GM18867 (cell line): ENCODE results near the gene CFAP300.

Experiments
- ATAC-seq: cut with Tn5 transposase; IDR thresholded peaks from one replicate; pipeline ENCODE4 v1.9.1; 2021; ENCODE audit warnings: mild to moderate bottlenecking, moderate library complexity; ENCODE audit not compliant: unreplicated experiment

The CFAP300 gene

DNA sequence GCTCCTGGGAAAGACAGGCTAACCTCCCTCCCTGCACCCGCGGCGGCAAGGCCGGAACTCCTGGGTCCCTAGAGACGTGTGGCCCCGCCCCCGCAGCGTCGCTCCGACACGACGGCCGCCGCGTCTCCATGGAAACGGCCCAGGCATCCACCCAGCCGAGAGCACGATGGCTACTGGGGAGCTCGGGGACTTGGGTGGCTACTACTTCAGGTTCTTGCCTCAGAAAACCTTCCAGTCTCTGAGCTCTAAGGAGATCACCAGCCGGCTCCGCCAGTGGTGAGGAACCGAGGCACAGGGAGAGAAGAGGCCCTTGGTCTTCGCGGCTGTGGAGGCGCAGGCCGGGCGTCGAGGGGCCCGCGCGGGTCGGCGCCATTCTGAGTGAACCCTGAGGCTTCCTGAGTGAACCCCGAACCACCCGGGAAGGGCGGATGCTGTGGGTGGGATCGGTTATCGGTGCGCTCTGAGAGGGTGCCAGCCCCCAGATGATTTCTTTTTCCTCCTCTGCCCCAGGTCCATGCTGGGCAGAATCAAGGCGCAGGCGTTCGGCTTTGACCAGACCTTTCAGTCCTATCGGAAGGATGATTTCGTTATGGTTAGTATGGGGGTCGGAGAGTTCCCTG is at the start of gene CFAP300:
CFAP300 (plus strand) TSS at position 133 of the 620 bp plus-strand sequence; CDS start at position 167, 34 bp downstream.
- no peak for ATAC-seq

GRCh38 chr11:102001657-102002338 is 45.4 kb upstream of the CFAP300 start:
- ATAC-seq: no peak

DNA sequence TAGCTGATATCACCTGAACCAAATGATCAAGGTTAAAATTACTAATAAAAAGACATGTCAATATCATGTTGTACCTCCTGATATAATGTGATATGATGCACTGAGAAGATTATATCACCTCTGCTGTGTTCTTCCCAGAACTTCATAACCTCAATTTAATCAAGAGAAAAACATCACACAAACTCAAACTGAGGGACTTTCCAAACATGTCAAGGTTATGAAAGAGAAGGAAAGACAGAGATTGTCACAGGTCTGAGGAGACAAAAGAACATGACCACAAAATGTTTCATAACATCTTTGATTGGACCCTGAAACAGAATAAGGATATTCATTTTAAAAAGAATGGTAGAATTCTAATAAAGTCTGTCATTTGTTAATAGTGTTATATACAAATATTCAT is 43.0 kb upstream of the CFAP300 start:
- ATAC-seq: no peak

- no peak for ATAC-seq
Measured at GRCh38 chr11:102005306-102005705, 41.9 kb upstream of the CFAP300 start.

DNA sequence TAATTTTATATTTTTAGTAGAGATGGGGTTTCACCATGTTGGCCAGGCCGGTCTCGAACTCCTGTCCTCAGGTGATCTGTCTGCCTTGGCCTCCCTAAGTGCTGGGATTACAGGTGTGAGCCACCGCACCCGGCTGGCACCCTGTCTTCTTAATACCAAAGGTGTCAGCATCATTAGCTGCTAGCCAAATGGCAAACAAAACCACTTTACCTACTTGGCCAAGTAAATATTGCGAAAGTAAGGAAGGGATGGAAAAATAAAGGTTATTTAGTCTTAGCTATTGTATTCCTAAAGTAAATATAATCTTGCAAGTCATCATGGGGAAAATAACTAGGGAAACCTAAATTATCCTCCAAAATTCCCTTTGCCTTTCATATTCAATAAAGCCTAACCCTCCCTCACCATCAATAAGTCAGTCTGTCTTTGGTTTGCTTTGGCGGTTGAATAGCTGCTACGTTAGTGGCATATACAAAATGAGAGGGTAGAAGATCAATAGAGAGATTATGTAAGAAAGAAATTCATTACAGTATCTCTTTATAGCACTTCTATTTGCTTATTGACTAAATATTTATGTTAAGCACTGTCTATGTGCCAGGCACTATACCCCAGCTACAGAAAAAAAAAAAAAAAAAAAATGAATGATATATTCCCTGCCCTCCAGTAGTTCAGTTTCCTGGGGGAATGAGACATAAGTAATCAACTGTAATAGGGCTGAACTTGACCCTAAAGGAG is 40.2 kb upstream of the CFAP300 start:
- no peak for ATAC-seq

DNA sequence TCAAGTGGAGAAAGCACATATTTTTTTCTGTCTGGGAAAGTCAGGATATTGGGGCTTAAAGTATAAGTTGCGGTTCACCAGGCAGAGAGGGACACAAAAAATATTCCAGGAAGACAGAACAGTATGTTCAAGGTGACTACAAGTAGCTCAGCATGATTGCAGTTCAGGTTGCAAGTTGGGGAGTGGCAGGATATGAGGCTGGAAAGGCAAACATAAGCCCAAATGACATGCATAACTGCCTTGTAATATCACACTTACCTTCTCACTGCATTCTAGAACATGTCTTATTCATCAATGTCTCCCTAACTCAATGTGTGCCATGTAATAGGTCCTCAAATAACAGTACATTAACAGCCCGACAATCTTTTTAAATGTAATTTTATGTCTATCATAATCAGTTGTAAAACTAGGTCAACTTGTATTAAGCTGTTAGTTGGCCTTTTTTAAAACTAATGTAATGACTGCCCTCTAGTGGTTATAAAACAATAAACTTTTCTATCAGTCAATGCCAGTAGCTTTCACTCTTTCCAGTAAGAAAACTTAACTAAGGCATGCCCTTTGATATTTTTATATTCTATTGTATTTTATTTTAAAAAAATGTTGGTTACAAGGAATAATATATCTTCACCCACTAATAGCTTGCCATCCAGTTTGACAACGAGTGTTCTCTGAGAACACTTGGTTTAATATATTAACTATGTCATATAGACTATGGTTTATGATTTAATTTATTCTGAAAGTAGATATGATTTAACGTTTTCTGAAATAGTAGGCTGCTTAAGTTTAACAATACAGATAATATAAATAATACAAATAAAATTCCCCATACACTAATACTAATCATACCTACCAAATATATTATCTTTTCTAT is 39.4 kb upstream of the CFAP300 start:
- ATAC-seq: peak; percentile 75

DNA sequence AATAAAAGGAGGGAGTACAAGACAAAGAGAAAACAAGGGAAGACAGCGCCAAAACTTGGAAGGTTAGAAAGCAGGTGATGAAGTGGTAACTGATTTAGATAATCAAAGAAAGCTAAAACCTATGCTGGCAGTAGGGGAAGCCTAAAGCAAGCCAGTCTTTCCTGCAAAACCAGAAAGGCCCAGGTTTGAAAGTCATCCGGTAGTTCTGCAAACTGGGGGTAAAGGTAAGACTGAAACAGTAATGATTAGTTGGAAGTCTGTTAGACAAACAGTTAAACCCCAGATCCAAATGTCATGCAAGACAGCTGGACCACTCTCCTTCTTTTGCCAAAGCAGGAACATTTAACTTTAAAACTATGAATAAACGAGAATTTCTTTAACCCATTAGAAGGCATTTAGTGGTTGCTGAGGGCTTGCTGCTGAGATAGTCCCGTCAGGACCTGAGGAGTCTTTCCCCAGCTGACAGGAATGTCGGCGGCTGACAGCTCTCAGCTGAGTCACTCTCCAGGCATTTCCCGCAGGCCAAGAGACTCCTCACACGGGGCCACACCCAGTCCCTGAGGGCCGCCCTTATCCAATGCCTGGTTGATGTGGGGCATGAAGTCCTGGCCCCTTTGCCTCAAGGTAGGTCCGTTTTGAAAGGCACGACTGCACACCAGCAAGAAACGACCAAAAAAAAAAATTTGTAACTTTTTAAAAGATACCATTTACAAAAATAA is 36.3 kb upstream of the CFAP300 start:
- ATAC-seq: no peak

DNA sequence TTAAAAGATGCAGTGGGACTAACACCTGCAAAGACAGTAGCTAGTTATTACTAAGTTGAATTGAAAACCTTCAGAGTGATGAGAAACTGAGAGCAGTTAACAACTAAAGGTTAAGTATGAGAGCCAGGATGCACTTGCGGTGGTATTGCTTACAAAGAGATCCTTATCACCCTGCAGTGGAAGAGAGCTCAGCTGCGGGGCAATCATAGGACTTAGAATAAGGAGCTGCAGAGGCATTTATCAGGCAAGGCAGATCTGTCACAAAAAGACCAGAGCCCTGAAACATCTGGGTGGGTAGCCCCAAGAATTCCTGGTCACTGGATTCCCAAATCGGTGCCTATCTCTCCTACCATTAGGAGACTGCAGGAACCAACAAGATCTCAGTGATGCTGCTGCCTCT is 34.3 kb upstream of the CFAP300 start:
- ATAC-seq: no peak

GRCh38 chr11:102014756-102015155 is 32.5 kb upstream of the CFAP300 start:
- ATAC-seq: no peak

- no peak for ATAC-seq
Measured at GRCh38 chr11:102017026-102017425, 30.2 kb upstream of the CFAP300 start.

GRCh38 chr11:102026217-102026616 is 21.0 kb upstream of the CFAP300 start:
- ATAC-seq: no peak

DNA sequence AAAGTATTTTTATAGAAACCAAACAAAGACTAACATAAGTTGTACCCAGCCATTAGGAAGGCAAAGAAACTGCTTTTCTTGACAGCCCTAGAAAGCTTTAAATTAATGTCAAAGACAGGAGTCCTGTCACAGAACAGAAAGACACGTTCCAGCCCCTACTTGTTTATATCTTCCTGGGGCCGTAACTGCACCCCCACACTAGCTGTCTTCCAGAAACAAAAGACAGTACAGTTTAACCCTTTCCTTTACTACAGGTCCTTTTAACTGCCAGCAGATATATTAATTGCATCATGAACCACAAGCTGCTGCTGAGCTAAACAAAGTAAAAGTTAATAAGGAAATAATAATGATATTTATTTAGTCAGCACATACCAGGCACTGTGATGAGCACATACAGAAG is 20.3 kb upstream of the CFAP300 start:
- ATAC-seq: no peak

DNA sequence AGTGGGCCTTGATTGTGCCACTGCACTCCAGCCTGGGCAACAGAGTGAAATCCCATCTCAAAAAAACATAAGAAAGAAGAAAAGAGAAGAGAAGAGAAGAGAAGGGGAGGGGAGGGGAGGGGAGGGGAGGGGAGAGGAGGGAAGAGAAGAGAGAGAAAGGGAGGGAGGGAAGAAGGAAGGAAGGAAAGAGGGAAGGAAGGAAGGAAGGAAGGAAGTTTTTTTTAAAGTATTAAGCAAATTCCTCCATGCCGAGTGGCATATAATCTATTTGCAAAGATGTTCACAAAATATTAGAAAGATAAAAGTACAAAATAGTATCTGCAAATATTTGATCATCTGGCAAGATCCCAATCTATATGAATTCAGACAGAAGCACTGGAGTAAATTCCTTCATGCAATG is 10.5 kb upstream of the CFAP300 start:
- ATAC-seq: no peak

DNA sequence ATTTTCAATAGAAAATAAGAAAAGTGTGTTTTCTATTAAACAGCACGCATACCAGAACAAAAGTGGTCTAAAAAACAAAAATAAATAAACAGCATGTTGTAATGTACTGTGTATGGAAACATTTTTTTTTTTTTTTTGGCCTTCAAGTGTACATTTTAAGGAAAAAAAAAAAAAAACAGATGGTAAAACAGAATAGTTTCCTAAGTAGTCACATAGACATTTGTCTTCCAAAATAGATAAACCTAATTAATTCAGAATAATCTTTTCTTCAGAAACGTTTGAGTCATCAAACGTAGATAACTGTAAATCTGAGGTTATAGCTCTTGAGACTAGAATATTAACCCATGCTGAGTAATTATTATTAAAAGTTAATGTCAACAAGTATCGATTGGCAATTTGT is 396 bp upstream of the CFAP300 start:
- ATAC-seq: no peak

DNA sequence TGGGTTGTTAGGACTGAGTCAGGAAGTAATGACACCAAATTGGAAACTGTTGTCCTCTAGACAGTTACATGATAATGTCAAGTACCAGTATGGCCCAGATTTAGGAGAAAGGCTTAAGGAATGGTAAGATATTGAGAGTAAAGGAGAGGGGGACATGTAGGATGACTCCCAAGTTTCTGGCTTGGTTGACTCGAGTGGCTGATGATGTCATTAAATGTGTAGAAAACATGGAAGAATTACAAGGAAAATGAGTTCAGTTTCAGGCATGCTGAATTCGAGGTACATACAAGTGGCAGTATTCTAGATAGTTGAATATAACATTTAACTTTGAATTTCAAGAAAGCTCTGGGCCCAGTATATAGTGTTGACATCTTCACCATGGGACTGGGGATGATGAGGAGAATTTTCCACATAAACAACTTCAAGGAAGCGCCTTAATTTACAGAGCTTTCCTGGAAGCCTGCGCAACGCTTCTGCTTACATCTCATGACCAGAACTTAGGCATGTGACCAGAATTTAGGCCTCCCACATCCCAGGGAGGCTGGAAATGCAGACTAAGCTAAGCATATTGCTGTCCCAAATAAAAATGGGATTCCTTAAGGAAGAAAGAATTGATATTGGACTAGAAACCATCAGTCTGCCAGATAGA is 3.8 kb downstream of the CFAP300 start:
- no peak for ATAC-seq

- ATAC-seq: no peak
Measured at GRCh38 chr11:102061276-102061675, 14.0 kb downstream of the CFAP300 start.

DNA sequence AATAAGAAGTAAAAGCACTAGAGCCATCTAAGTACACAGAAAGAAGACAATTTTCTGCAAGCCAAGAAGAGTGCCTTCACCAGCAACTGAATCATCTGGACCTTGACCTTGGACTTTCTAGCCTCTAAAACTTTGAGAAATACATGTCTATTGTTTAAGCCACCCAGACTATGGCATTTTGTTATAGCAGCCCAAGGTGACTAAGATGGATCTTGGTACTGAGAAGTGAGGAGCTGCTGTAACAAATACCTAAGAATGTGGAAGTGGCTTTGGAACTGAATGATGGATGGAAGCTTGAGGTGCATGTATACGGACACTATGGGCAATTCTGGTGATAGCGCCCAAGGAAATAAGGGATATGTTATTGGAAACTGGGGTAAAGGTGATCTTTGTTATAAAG is 14.9 kb downstream of the CFAP300 start:
- no peak for ATAC-seq

GRCh38 chr11:102064316-102064715 is 17.1 kb downstream of the CFAP300 start:
- ATAC-seq: no peak

DNA sequence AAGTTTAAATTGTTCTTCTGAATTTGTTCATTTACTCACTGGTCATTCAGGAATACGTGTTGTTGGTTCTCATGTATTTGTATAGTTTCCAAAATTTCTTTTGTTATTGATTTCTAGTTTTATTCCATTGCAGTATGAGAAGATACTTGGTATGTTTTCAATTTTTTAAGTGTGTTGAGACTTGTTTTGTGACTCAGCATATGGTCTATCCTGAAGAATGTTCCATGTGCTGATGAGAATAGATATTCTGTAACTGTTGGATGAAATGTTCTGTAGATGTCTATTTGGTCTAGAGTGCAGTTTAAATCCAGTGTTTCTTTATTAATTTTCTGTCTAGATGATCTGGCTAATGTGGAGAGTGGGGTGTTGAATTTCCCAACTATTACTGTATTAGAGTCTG is 23.5 kb downstream of the CFAP300 start:
- no peak for ATAC-seq
